ENCODE results near the gene SPTLC3.
A peak's percentile ranks its signal among the peaks of the same experiment; 100 is the strongest.

Gene SPTLC3

GRCh38 chr20:12984069-12984765, 24.6 kb upstream of the SPTLC3 start:
- DNase-seq, result no peak

GRCh38 chr20:12984863-12985262, 23.9 kb upstream of the SPTLC3 start:
- no peak for DNase-seq

DNA sequence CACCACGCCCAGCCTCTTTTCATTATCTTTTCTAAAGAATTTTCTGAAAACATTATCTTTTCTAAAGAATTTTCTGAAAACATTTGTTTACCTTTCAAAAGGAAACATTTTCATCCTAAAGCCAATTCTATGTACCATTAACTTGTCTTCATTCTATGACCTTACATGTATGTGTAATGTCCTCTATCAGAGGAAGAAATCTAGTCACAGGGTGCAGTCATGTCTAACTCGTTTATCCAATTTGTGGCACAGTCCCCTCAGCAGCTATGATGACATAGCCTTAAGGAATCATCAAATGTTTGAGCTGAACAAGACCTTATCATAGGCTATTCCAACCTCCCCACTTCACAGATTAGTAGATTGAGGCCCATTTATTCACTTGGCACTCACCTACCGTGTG, 21.5 kb upstream of the SPTLC3 start:
- DNase-seq, result no peak

GRCh38 chr20:12989586-12990115, 19.1 kb upstream of the SPTLC3 start:
- DNase-seq, result no peak

GRCh38 chr20:12997128-12997655, 11.6 kb upstream of the SPTLC3 start:
- no peak for DNase-seq

DNA sequence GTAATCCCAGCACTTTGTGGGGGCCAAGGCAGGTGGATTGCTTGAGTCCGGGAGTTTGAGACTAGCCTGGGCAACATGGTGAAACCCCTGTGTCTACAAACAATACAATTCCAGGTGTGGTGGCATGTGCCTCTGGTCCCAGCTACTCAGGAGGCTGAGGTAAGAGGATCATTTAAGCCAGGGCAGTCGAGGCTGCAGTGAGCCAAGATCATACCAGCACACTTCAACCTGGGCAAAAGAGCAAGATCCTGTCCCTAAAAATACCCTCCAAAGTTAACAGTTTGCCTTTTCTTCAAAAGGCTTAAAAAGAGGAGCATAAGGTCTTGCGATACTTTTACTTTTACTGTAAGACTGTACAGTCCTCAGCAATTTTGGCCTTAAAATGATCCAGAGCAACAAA, 10.7 kb upstream of the SPTLC3 start:
- no peak for DNase-seq

GRCh38 chr20:12999201-12999600, 9.6 kb upstream of the SPTLC3 start:
- DNase-seq, result no peak

DNA sequence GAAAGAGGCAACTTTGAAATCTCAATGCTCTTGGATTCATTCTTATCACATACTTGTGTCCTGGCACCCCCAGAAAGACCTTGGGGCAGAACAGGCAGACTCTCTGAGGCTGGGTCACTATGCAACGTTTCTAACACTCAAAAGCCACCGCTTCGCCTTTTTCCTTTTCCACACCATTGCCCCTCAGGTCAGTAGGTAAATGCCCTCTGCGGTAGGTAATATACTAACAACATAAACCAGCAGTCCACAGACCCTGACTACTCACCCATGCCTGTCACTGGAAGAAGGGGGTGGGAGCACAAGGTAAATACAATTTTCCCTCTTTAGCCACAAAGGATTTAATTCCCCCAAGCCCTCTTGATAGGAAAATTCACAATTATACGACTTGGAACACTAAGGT, 6.5 kb upstream of the SPTLC3 start:
- DNase-seq, result no peak

- DNase-seq, result no peak
Observed at GRCh38 chr20:13006825-13007224, 1.9 kb upstream of the SPTLC3 start.

GRCh38 chr20:13007596-13007995, 1.2 kb upstream of the SPTLC3 start:
- no peak for DNase-seq

DNA sequence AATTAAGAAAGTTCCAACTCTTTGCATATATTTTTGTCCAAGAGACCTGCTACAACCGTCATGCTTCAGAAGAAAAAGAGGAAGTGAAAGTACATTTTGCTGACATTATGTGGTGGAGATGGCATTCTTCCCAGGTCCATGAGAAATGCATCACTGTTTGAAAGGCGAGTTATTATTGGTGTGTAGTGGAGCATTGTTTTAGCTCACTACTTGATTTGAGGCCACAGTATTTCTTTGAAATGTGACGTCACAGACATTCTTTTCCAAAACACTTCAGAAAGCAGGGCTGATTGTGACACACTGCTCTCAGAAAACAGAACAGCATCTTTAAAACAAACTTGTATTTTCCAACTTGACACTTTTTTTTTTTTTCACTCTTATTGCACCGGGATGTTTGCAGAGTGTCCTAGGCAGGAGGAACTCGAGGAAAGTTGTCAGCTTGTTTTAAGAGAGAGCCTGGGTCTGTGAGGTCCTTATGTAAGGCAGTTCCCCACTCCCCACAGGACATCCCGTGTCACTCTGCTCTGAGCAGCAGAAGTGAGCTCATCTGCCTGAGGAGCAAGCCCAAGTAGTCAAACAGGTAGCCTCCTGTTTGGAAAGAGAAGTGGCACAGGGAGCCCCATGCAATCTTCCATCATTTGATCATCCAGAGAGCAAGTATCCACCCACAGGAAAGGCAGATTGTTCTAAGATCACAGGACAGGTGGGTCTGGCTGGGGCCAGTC, 1.1 kb downstream of the SPTLC3 start:
- peak in 10 of 58 donors; percentile 1 to 69 (median 16) for DNase-seq

- no peak for DNase-seq
Observed at GRCh38 chr20:13012886-13013285, 4.1 kb downstream of the SPTLC3 start.

- DNase-seq, result no peak
Observed at GRCh38 chr20:13013411-13013810, 4.6 kb downstream of the SPTLC3 start.

DNA sequence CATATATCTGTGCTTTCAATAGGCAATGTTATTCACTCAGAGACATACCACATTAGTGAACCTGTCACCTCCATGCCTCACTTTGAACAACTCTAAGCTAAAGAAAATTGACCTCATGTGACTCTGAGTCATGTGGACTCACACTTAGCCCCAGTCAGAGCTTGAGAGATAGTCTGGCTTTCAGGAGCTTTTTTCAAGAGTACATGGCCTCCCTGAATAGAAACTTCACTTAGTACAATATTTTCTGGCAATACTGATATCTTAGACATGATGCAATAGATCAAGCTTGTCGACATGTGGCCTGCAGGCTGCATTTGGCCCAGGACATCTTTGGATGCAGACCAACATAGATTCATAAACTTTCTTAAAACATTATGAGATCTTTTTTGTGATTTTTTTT, 8.5 kb downstream of the SPTLC3 start:
- DNase-seq, result no peak

DNA sequence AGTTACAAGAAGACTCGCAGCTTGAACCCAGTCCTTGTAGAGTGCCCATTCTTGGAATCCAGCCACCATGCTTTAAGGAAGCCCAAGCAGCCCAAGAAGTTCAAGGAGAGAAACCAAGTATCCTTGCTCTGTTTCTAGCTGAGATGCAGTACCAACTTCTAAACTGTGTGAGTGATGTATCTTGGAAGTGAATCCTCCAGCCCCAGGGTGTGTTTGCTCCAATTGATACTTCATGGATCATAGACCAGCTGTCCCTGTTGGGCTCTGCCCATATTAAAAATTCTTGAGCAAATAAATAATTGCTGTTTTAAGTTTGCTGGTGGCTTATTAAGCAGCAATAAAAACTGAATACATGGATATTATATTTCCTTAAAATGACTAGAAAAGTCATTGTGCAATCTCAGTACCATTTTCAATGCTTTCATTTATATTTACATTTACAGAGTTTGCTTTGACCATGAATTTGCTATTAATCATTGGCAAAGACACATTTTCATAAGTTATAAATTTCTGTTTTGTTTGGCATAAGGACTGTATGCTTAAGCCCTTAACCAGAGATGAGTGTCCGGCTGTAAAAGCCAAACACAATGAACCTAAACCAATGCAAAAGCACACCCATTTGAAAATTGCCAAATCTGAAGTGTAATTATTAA, 9.2 kb downstream of the SPTLC3 start:
- no peak for DNase-seq

GRCh38 chr20:13021205-13021970, 12.6 kb downstream of the SPTLC3 start:
- DNase-seq, result no peak

GRCh38 chr20:13022401-13023155, 13.8 kb downstream of the SPTLC3 start:
- peak in 1 of 58 donors; percentile 10 for DNase-seq

- no peak for DNase-seq
Observed at GRCh38 chr20:13024596-13024995, 15.8 kb downstream of the SPTLC3 start.

DNA sequence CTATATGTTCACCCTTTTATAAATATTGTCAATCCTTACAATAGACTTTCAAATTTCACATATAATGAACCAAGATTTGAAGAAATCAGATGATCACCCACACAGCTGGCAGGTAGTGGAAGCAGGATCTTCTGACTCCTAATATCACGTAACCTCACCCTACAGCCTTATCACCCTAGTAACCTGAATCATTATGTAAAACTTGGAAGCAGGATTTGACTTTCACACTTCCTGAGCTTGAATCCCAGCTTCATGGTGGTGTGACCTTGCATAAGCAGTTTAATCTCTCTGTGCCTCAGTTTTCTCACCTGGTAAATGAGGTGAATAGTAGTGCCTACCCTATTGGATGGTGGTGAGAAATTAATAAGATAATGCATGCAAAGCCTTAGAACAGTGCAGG, 16.4 kb downstream of the SPTLC3 start:
- DNase-seq, result no peak

DNA sequence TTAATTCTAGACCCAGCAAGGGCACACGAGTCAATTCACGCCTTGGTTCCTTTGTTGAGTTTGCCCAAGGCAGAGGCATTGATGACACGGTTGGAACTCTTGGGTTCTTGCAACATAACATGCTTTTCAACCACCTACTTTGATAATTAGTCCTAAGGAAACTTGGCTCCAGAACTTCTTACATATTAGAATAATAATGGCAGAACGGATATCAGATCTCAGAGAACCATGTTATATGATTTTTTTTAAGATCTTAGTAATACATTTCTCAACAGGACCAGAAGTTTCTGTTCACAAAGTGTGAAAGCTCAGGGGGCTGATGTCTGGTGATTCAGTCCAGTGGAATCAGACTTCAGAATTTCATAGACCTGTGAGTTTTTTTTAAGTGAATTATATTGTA, 19.2 kb downstream of the SPTLC3 start:
- no peak for DNase-seq

DNA sequence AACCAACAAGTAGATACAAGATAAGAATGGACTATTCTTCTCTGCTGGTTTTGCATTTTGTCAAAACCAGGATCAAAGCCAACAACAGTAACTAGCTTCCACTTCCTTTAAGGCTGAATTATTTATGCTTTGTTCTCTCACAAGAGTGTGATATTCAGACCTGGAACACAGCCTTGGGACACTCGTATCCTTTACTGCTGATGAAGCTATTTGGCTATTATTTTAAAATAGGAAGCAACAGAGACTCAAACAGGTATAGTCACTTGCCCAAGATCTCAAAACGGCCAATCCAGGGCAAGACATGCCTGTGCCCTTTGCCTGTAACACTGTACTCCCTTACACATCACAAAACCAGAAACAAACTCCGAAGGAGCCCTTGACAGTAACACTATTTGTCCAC, 19.9 kb downstream of the SPTLC3 start:
- DNase-seq, result no peak

Measured in anterior cingulate cortex (tissue), 58 donors.